HG02973 (cell line): ENCODE results near the gene TNNI3K.

ENCODE experiments used
- ATAC-seq: cut with Tn5 transposase; IDR thresholded peaks from one replicate; pipeline ENCODE4 v1.9.1; 2021; ENCODE audit warnings: moderate library complexity; ENCODE audit not compliant: unreplicated experiment

The TNNI3K gene

GRCh38 chr1:74429580-74429979 is 194.4 kb downstream of the TNNI3K start:
- no peak for ATAC-seq

GRCh38 chr1:74430342-74430934 is 195.3 kb downstream of the TNNI3K start:
- ATAC-seq: no peak

- no peak for ATAC-seq
Observed at GRCh38 chr1:74431531-74431930, 196.3 kb downstream of the TNNI3K start.

- ATAC-seq: no peak
Observed at GRCh38 chr1:74432325-74432724, 197.1 kb downstream of the TNNI3K start.

GRCh38 chr1:74434321-74434720 is 199.1 kb downstream of the TNNI3K start:
- ATAC-seq: no peak

- ATAC-seq: no peak
Observed at GRCh38 chr1:74436078-74436477, 200.9 kb downstream of the TNNI3K start.

- ATAC-seq: no peak
Observed at GRCh38 chr1:74437035-74437434, 201.8 kb downstream of the TNNI3K start.

GRCh38 chr1:74452035-74452434 is 216.8 kb downstream of the TNNI3K start:
- no peak for ATAC-seq

- no peak for ATAC-seq
Observed at GRCh38 chr1:74453277-74453676, 218.1 kb downstream of the TNNI3K start.

GRCh38 chr1:74455390-74455789 is 220.2 kb downstream of the TNNI3K start:
- no peak for ATAC-seq

GRCh38 chr1:74457253-74457652 is 222.1 kb downstream of the TNNI3K start:
- no peak for ATAC-seq

- ATAC-seq: peak; percentile 84
Observed at GRCh38 chr1:74463333-74463988, 228.3 kb downstream of the TNNI3K start.

- no peak for ATAC-seq
Observed at GRCh38 chr1:74464037-74464436, 228.8 kb downstream of the TNNI3K start.

GRCh38 chr1:74465193-74465681 is 230.1 kb downstream of the TNNI3K start:
- no peak for ATAC-seq

GRCh38 chr1:74467786-74468377 is 232.7 kb downstream of the TNNI3K start:
- ATAC-seq: no peak

GRCh38 chr1:74468982-74469603 is 233.9 kb downstream of the TNNI3K start:
- ATAC-seq: no peak

GRCh38 chr1:74470251-74470650 is 235.1 kb downstream of the TNNI3K start:
- no peak for ATAC-seq

- ATAC-seq: no peak
Observed at GRCh38 chr1:74470936-74471335, 235.7 kb downstream of the TNNI3K start.

GRCh38 chr1:74471470-74471869 is 236.3 kb downstream of the TNNI3K start:
- ATAC-seq: no peak

- ATAC-seq: no peak
Observed at GRCh38 chr1:74474585-74474984, 239.4 kb downstream of the TNNI3K start.

GRCh38 chr1:74478979-74479378 is 243.8 kb downstream of the TNNI3K start:
- no peak for ATAC-seq

- no peak for ATAC-seq
Observed at GRCh38 chr1:74480068-74480467, 244.9 kb downstream of the TNNI3K start.
